OCI-LY1 (cell line): Measurements from ENCODE around the gene LIN28B.

Experiments used
- CTCF ChIP-seq: fragments of 200-600 bp; sonication (generic), shearing (Covaris generic); IDR thresholded peaks from 2 replicates; pipeline ENCODE4 v1.5.1; 2017; ENCODE audit warnings: mild to moderate bottlenecking, antibody characterized with exemption, low read length, moderate library complexity, mixed read lengths
- EZH2 ChIP-seq: fragments of 200-600 bp; sonication (generic), shearing (Covaris generic); IDR thresholded peaks from 2 replicates; pipeline ENCODE4 v1.8.0; 2017; ENCODE audit warnings: borderline replicate concordance, mixed run types, mild to moderate bottlenecking, antibody characterized with exemption, low read length, moderate library complexity, mixed read lengths

- TF ChIP-seq CTCF: no peak
- no peak for TF ChIP-seq EZH2
Measured at GRCh38 chr6:105021399-105021798, 64.5 kb downstream of the LIN28B start.
